ENCODE measurements around the gene EZR.

The EZR gene

GRCh38 chr6:158737082-158737709 lies 82.0 kb downstream of the EZR start:
- Histone ChIP-seq H3K9me3 (ENCODE audit: control insufficient read depth, insufficient read depth, low read depth, low read length) (no peaks in the 10 kb centered on the region), H3K36me3 (ENCODE audit: control insufficient read depth in 2 of 2, insufficient read depth in 1 of 2, low read length in 2 of 2) (no peaks in the 10 kb centered on the region), H3K4me1 (ENCODE audit: control insufficient read depth, insufficient read depth, low read length) (no peaks in the 10 kb centered on the region), H3K4me3 (ENCODE audit: low read depth, low read length) (no peak overlapping the region), H3K27ac (ENCODE audit: extremely low read depth, low read depth, low read length) (no peak overlapping the region)
- ChIA-PET POLR2A (interaction anchor here (1.1 kb wide), 1 partner anchor 82 kb away, joined by 3 read pairs; the partner anchor contains the start of gene EZR), CTCF (interaction anchor here (1.6 to 1.9 kb wide), 2 partner anchors 11 to 19 kb away, joined by 3 to 6 read pairs; no protein-coding TSS in a partner anchor)
- TF ChIP-seq, protein P1, sequence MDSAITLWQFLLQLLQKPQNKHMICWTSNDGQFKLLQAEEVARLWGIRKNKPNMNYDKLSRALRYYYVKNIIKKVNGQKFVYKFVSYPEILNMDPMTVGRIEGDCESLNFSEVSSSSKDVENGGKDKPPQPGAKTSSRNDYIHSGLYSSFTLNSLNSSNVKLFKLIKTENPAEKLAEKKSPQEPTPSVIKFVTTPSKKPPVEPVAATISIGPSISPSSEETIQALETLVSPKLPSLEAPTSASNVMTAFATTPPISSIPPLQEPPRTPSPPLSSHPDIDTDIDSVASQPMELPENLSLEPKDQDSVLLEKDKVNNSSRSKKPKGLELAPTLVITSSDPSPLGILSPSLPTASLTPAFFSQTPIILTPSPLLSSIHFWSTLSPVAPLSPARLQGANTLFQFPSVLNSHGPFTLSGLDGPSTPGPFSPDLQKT (IDR thresholded peaks at IDR 0.05; ENCODE audit: borderline replicate concordance, low read depth, low read length) = no peak
- TF ChIP-seq ZNF624 (tag by site-specific recombination; IDR thresholded peaks at IDR 0.05) = no peak
- no peak for TF ChIP-seq KLF1 (tag by site-specific recombination; IDR thresholded peaks at IDR 0.05)
- TF ChIP-seq ZBTB1 (tag by site-specific recombination; IDR thresholded peaks at IDR 0.05) = no peak
- no peak for TF ChIP-seq ZFP3 (tag by site-specific recombination; IDR thresholded peaks at IDR 0.05; ENCODE audit: low read depth)
- no peak for TF ChIP-seq GLIS1 (tag by site-specific recombination; IDR thresholded peaks at IDR 0.05)
- no peak for TF ChIP-seq ZNF223 (tag by site-specific recombination; IDR thresholded peaks at IDR 0.05)
- TF ChIP-seq ZBTB26 (tag by site-specific recombination; optimal IDR thresholded peaks at IDR 0.05) = no peak
- no peak for TF ChIP-seq ZNF274 (IDR thresholded peaks at IDR 0.05; ENCODE audit: low read length)
- no peak for TF ChIP-seq ZNF274 (tag by site-specific recombination; IDR thresholded peaks at IDR 0.05; ENCODE audit: borderline replicate concordance)
- no peak for TF ChIP-seq PRDM1 (tag by site-specific recombination; IDR thresholded peaks at IDR 0.05)
- no peak for TF ChIP-seq KLF9 (tag by site-specific recombination; IDR thresholded peaks at IDR 0.05; ENCODE audit: low read depth)
- TF ChIP-seq SP7 (tag by site-specific recombination; IDR thresholded peaks at IDR 0.05) = no peak
- TF ChIP-seq ZNF621 (tag by site-specific recombination; IDR thresholded peaks at IDR 0.05) = no peak
- no peak for TF ChIP-seq ZNF426 (tag by site-specific recombination; IDR thresholded peaks at IDR 0.05)
- TF ChIP-seq ZNF146 (tag by site-specific recombination; IDR thresholded peaks at IDR 0.05) = no peak

DNA sequence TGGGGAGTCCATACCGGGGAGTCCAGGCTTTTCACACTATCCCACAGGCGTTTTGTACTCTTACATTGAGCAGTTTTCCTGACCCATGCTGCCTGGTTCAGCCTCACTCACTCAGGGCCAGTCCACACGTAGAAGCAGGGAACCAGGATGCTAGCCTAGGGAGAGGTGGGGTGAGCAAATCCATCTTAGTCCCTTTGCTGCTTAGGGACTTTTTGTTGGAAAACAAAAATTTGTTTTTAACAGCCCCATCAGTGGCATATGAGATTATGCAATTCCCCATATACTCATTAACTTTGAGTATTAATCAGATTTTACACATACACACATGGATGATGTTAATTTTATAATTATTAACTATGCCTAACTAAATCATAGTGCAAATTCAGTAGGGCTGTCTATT lies 84.2 kb downstream of the EZR start:
- TF ChIP-seq ZBTB7A (tag by site-specific recombination; IDR thresholded peaks at IDR 0.05; ENCODE audit: low read depth) (no peak), ZNF114 (tag by site-specific recombination; IDR thresholded peaks at IDR 0.05) (no peak), ZNF626 (tag by site-specific recombination; IDR thresholded peaks at IDR 0.05) (no peak), ZNF660 (tag by site-specific recombination; IDR thresholded peaks at IDR 0.05) (no peak), ZNF707 (tag by site-specific recombination; IDR thresholded peaks at IDR 0.05) (no peak), SP3 (tag by site-specific recombination; IDR thresholded peaks at IDR 0.05) (no peak), PRDM10 (tag by site-specific recombination; IDR thresholded peaks at IDR 0.05) (no peak)
- TF ChIP-seq, protein P2, sequence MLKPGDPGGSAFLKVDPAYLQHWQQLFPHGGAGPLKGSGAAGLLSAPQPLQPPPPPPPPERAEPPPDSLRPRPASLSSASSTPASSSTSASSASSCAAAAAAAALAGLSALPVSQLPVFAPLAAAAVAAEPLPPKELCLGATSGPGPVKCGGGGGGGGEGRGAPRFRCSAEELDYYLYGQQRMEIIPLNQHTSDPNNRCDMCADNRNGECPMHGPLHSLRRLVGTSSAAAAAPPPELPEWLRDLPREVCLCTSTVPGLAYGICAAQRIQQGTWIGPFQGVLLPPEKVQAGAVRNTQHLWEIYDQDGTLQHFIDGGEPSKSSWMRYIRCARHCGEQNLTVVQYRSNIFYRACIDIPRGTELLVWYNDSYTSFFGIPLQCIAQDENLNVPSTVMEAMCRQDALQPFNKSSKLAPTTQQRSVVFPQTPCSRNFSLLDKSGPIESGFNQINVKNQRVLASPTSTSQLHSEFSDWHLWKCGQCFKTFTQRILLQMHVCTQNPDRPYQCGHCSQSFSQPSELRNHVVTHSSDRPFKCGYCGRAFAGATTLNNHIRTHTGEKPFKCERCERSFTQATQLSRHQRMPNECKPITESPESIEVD (tag by site-specific recombination; IDR thresholded peaks at IDR 0.05) = no peak
- ChIA-PET POLR2A (interaction anchor here (0.6 kb wide), 1 partner anchor 159 kb away, joined by 3 read pairs; no protein-coding TSS in a partner anchor), CTCF (interaction anchor here (1.1 kb wide), 1 partner anchor 17 kb away, joined by 3 read pairs; no protein-coding TSS in a partner anchor)
- Histone ChIP-seq H3K27ac (ENCODE audit: extremely low read depth, low read depth, low read length) (no peak overlapping the region), H3K36me3 (ENCODE audit: control insufficient read depth in 2 of 2, insufficient read depth in 1 of 2, low read length in 2 of 2) (no peaks in the 10 kb centered on the region), H3K9me3 (ENCODE audit: control insufficient read depth, insufficient read depth, low read depth, low read length) (no peaks in the 10 kb centered on the region), H3K4me1 (ENCODE audit: control insufficient read depth, insufficient read depth, low read length) (no peaks in the 10 kb centered on the region), H3K4me3 (ENCODE audit: low read depth, low read length) (no peak overlapping the region)

Data from HEK293 (cell line).